ENCODE measurements around the gene BRIX1. TPM values are rescaled to one million over a fixed set of nuclear protein-coding genes. Genes with fewer than 3 reads are reported as not detected.

Gene BRIX1
- polyA plus RNA-seq, 1 donor (not counting 4 experiments of a cell fraction or from before 2014, with no cell fraction given) = 63.0 TPM

DNA sequence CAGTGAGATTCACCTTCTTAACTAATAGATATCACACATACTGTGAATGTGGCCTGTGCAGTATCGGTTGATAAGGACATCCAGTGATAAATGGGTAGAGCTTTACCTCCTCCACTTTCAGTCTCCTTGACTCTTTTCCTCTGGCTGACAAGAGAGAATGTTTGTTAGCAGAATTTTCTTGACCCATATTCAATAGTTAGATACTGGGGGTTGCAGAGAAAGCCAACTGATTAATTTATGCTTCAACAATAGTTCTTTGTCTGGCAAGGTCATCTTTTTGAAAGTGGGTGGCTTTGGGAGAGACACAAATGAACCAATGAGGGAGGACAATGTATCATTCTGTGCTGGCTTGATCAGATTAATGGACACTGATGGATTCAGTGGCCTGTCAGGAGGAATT, 46.3 kb upstream of the BRIX1 start:
- no peak overlapping the region for H2AFZ ChIP-seq (ENCODE audit: control insufficient read depth, low read length)
- no peak overlapping the region for H3K4me3 ChIP-seq (ENCODE audit: control insufficient read depth in 2 of 3, extremely low read depth in 1 of 3, insufficient read depth in 2 of 3, low read depth in 1 of 3, low read length in 3 of 3)
- H3K79me2 ChIP-seq (ENCODE audit: control insufficient read depth, insufficient read depth, low read length) = no peaks in the 10 kb centered on the region
- dilution Hi-C loops (cut with MboI; ENCODE audit: extremely low pct_ligation_motif_present, low sequenced_read_pairs) = no loop called here
- TF ChIP-seq EZH2 (IDR thresholded peaks at IDR 0.05; ENCODE audit: low read length) = no peak
- TF ChIP-seq, protein P1, sequence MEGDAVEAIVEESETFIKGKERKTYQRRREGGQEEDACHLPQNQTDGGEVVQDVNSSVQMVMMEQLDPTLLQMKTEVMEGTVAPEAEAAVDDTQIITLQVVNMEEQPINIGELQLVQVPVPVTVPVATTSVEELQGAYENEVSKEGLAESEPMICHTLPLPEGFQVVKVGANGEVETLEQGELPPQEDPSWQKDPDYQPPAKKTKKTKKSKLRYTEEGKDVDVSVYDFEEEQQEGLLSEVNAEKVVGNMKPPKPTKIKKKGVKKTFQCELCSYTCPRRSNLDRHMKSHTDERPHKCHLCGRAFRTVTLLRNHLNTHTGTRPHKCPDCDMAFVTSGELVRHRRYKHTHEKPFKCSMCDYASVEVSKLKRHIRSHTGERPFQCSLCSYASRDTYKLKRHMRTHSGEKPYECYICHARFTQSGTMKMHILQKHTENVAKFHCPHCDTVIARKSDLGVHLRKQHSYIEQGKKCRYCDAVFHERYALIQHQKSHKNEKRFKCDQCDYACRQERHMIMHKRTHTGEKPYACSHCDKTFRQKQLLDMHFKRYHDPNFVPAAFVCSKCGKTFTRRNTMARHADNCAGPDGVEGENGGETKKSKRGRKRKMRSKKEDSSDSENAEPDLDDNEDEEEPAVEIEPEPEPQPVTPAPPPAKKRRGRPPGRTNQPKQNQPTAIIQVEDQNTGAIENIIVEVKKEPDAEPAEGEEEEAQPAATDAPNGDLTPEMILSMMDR (optimal IDR thresholded peaks at IDR 0.05 in 1 of 3, IDR thresholded peaks at IDR 0.05 in 1 of 3, conservative IDR thresholded peaks at IDR 0.05 in 1 of 3; ENCODE audit: extremely low read depth in 1 of 3, insufficient read depth in 2 of 3, low read length in 3 of 3) = no peak
- DNase-seq (ENCODE audit: low read depth, low spot score) = no peak
- H3K9me1 ChIP-seq (ENCODE audit: control insufficient read depth, extremely low read depth, insufficient read depth, low read length) = no peaks in the 10 kb centered on the region
- no peak for FAIRE-seq
- H3K9ac ChIP-seq (ENCODE audit: control insufficient read depth, extremely low read depth, insufficient read depth, low read length) = no peak overlapping the region
- no peaks in the 10 kb centered on the region for H3K4me1 ChIP-seq (ENCODE audit: control insufficient read depth, extremely low read depth, insufficient read depth, low read length)
- no peak overlapping the region for H3K27ac ChIP-seq (ENCODE audit: control insufficient read depth, insufficient read depth, low read length)
- no peaks in the 10 kb centered on the region for H3K36me3 ChIP-seq (ENCODE audit: control insufficient read depth in 2 of 2, extremely low read depth in 1 of 2, insufficient read depth in 2 of 2, low read length in 2 of 2)
- H3K9me3 ChIP-seq (ENCODE audit: control insufficient read depth, low read depth, low read length) = no peaks in the 10 kb centered on the region
- no peak overlapping the region for H3K4me2 ChIP-seq (ENCODE audit: control insufficient read depth, extremely low read depth, insufficient read depth, low read depth, low read length)
- no peaks in the 10 kb centered on the region for H4K20me1 ChIP-seq (ENCODE audit: control insufficient read depth, extremely low read depth, insufficient read depth, low read length)
- no peaks in the 10 kb centered on the region for H3K27me3 ChIP-seq (ENCODE audit: control insufficient read depth, extremely low read depth, insufficient read depth, low read length)

DNA sequence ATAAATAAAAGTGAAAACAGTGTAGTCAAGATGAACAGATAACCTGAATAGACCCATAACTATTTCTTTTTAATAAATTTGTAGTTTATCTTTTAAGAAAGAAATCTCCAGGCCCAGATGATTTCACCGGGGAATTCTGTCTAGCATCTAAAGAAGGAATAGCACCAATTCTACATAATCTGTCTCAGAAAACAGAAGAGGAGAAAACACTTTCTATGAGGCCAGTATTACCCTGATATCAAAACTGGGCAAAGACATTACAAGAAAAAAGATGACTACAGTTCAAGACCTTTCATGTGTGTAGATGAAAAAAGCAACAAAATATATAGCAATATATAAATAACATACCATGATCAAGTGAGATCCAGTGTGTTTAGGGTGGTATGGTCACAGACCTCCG, 45.1 kb upstream of the BRIX1 start:
- H3K9ac ChIP-seq (ENCODE audit: control insufficient read depth, extremely low read depth, insufficient read depth, low read length) = no peak overlapping the region
- dilution Hi-C loops (cut with MboI; ENCODE audit: extremely low pct_ligation_motif_present, low sequenced_read_pairs) = no loop called here
- no peaks in the 10 kb centered on the region for H3K79me2 ChIP-seq (ENCODE audit: control insufficient read depth, insufficient read depth, low read length)
- no peaks in the 10 kb centered on the region for H3K9me1 ChIP-seq (ENCODE audit: control insufficient read depth, extremely low read depth, insufficient read depth, low read length)
- no peaks in the 10 kb centered on the region for H3K9me3 ChIP-seq (ENCODE audit: control insufficient read depth, low read depth, low read length)
- TF ChIP-seq EZH2 (IDR thresholded peaks at IDR 0.05; ENCODE audit: low read length) = no peak
- TF ChIP-seq, protein P1 (optimal IDR thresholded peaks at IDR 0.05 in 1 of 3, IDR thresholded peaks at IDR 0.05 in 1 of 3, conservative IDR thresholded peaks at IDR 0.05 in 1 of 3; ENCODE audit: extremely low read depth in 1 of 3, insufficient read depth in 2 of 3, low read length in 3 of 3) = no peak
- no peaks in the 10 kb centered on the region for H3K36me3 ChIP-seq (ENCODE audit: control insufficient read depth in 2 of 2, extremely low read depth in 1 of 2, insufficient read depth in 2 of 2, low read length in 2 of 2)
- H3K27me3 ChIP-seq (ENCODE audit: control insufficient read depth, extremely low read depth, insufficient read depth, low read length) = no peaks in the 10 kb centered on the region
- H3K4me2 ChIP-seq (ENCODE audit: control insufficient read depth, extremely low read depth, insufficient read depth, low read depth, low read length) = no peak overlapping the region
- no peak for FAIRE-seq
- no peak for DNase-seq (ENCODE audit: low read depth, low spot score)
- no peak overlapping the region for H2AFZ ChIP-seq (ENCODE audit: control insufficient read depth, low read length)
- no peak overlapping the region for H3K27ac ChIP-seq (ENCODE audit: control insufficient read depth, insufficient read depth, low read length)
- no peaks in the 10 kb centered on the region for H4K20me1 ChIP-seq (ENCODE audit: control insufficient read depth, extremely low read depth, insufficient read depth, low read length)
- H3K4me1 ChIP-seq (ENCODE audit: control insufficient read depth, extremely low read depth, insufficient read depth, low read length) = no peaks in the 10 kb centered on the region
- H3K4me3 ChIP-seq (ENCODE audit: control insufficient read depth in 2 of 3, extremely low read depth in 1 of 3, insufficient read depth in 2 of 3, low read depth in 1 of 3, low read length in 3 of 3) = no peak overlapping the region

All from keratinocyte (primary cell).